Skeletal muscle tissue (tissue), 5 donors: Measurements from ENCODE around the gene TRIM2. TPM values are rescaled to one million over a fixed set of nuclear protein-coding genes. Genes with fewer than 3 reads are reported as not detected.

Source experiments
- H3K27ac ChIP-seq: one replicate; pipeline ENCODE4 v1.7.0; 2013; ENCODE audit warnings: mild to moderate bottlenecking, low read depth, low read length, inconsistent platforms
- H3K27me3 ChIP-seq, 3 donors: one replicate each; pipeline ENCODE4 v1.7.0; 2013; ENCODE audit warnings: low read length in 3 of 3; ENCODE audit not compliant: control insufficient read depth in 3 of 3, insufficient read depth in 3 of 3
- H3K36me3 ChIP-seq, 3 donors: one replicate each; pipeline ENCODE4 v1.7.0; 2013; ENCODE audit warnings: low read length in 3 of 3; ENCODE audit not compliant: control insufficient read depth in 3 of 3, insufficient read depth in 3 of 3
- H3K4me1 ChIP-seq, 3 donors: one replicate each; pipeline ENCODE4 v1.7.0; 2013; ENCODE audit warnings: low read length in 3 of 3, mild to moderate bottlenecking in 3 of 3; ENCODE audit not compliant: control insufficient read depth in 3 of 3, insufficient read depth in 3 of 3
- H3K4me3 ChIP-seq, 3 donors: one replicate each; pipeline ENCODE4 v1.7.0; 2013; ENCODE audit warnings: low read length in 3 of 3
- H3K9ac ChIP-seq, 3 donors: one replicate each; pipeline ENCODE4 v1.7.0; 2013; ENCODE audit warnings: low read length in 3 of 3, mild to moderate bottlenecking in 3 of 3, moderate library complexity in 2 of 3, low read depth in 1 of 3
- H3K9me3 ChIP-seq, 3 donors: one replicate each; pipeline ENCODE4 v1.7.0; 2013; ENCODE audit warnings: low read length in 3 of 3; ENCODE audit not compliant: control insufficient read depth in 3 of 3
- small RNA-seq: library from RNA; depleted of rRNA; stranded (forward); fragments of <200 nt; gene quantifications from one replicate; pipeline ENCODE3, GENCODE V24; 2014
- total RNA-seq: library from RNA; depleted of rRNA; stranded (reverse); fragments of >200 nt; gene quantifications from one replicate; pipeline ENCODE4 v1.2.3, GENCODE V29; 2014
- donor health status: Osteomylitis.

TRIM2 gene
- total RNA-seq, 1 donor from 2014 or later: 21.4 TPM

DNA sequence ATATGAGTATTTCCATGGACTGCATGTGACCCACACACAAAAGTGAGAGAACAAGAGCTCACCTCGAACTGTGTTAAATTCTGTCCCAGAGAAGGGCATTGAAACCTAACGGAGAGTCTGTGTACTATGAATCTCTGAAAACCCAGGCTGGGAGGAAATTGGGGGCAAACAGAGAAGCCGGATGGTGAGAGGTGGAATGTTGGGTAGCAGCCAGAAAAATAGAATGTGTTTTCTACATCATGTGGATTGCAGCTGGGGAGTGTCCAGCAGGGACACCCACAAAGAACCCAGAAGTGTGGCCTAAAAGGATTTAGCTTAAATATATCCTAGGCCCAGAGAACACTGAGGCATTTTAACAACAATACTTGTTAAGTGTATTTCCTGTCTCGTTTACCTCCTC is 178.9 kb downstream of the TRIM2 start:
- Histone ChIP-seq H3K27ac (no peak overlapping the region), H3K36me3 (no peaks in the 10 kb centered on the region)

DNA sequence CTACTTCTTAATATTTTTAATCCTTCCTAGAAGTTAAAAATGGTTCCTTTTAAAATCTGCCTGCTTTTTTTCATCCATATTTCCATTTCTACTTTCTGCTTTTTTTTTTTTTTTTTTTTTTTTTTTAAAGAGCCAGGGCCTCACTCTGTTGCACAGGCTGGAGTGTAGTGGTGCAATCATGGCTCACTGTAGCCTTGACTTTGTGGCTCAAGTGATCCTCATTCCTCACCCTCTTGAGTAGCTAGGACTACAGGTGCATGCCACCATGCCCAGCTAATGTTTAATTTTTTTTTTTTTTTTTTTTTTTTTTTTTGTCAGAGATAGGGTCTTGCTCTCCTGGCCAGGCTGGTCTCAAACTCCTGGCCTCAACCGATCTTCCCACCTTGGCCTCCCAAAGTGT is 179.9 kb downstream of the TRIM2 start:
- Histone ChIP-seq H3K9ac (no peak overlapping the region), H3K36me3 (no peaks in the 10 kb centered on the region), H3K27ac (no peak overlapping the region), H3K4me3 (no peak overlapping the region), H3K4me1 (no peaks in the 10 kb centered on the region), H3K27me3 (no peaks in the 10 kb centered on the region), H3K9me3 (no peaks in the 10 kb centered on the region)

More for the DNA sequence above, 178.9 kb downstream of the TRIM2 start:
- Histone ChIP-seq H3K4me1 (no peaks in the 10 kb centered on the region), H3K27me3 (no peaks in the 10 kb centered on the region), H3K9ac (no peak overlapping the region), H3K4me3 (no peak overlapping the region), H3K9me3 (no peaks in the 10 kb centered on the region)

DNA sequence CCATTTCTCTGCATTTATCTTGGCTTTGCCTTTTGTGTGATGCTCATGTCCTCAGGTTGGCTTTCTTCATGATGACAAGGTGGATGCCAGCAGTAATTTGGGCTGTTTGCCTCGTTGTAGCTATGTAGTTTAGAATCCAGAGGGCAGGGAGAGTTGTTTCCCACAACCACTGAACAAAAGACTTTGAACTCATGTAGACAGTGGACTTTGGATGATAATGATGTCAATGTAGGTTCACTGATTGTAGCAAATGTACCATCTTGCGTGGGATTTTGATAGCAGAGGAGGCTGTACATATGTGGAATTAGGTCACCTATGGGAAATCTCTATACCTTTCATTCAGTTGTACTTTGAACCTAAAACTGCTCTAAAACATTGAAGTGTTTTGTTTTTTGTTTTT is 181.5 kb downstream of the TRIM2 start:
- Histone ChIP-seq H3K9me3 (no peaks in the 10 kb centered on the region), H3K4me3 (no peak overlapping the region), H3K36me3 (no peaks in the 10 kb centered on the region), H3K9ac (no peak overlapping the region), H3K27me3 (no peaks in the 10 kb centered on the region), H3K4me1 (no peaks in the 10 kb centered on the region), H3K27ac (no peak overlapping the region)

GRCh38 chr4:153387981-153388380 is 183.7 kb downstream of the TRIM2 start:
- Histone ChIP-seq H3K4me3 (no peak overlapping the region), H3K9ac (no peak overlapping the region), H3K4me1 (no peaks in the 10 kb centered on the region), H3K27ac (no peak overlapping the region), H3K36me3 (no peaks in the 10 kb centered on the region), H3K27me3 (no peaks in the 10 kb centered on the region), H3K9me3 (no peaks in the 10 kb centered on the region)

Small RNA genes lying within 50 kb of the gene (small RNA-seq; reads per million reads assigned to genes)
- not detected for gene RF00019
- not detected for gene RN7SL419P
- gene RNU6-1196P: not detected

Other genes starting within 250 kb of the TRIM2 start
- 6.8 TPM for gene MND1, start 140.2 kb downstream of the TRIM2 start, total RNA-seq